ENCODE data around the gene IGFBP7.

IGFBP7 gene

DNA sequence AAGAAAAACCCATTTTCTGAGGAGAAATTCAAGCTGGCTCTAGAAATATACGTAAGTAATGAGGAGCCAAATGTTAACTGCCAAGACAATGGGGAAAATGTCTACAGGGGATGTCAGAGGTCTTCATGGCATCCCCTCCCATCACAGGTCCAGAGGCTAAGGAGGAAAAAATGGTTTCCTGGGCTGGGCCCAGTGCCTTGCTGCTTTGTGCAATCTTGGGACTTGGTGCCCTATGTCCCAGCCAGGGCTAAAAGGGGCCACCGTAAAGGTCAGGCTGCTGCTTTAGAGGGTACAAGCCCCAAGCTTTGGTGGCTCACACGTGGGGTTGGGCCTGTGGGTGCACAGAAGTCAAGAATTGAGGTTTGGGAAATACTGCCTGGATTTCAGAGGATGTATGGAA lies 17.2 kb upstream of the IGFBP7 start:
- no peak for DNase-seq

DNA sequence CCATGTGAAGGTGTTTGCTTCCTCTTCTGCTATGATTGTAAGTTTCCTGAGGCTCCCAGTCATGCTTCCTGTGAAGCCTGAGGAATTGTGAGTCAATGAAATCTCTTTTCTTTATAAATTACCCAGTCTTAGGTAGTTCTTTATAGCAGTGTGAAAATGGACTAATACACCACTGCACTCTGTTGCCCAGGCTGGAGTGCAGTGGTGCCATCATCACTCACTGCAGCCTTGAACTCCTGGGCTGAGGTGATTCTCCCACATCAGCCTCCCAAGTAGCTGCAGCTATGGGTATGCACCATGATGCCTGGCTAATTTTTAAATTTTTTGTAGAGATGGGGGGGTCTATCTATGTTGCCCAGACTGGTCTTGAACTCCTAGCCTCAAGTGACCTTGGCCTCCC lies 15.8 kb upstream of the IGFBP7 start:
- DNase-seq: no peak

DNA sequence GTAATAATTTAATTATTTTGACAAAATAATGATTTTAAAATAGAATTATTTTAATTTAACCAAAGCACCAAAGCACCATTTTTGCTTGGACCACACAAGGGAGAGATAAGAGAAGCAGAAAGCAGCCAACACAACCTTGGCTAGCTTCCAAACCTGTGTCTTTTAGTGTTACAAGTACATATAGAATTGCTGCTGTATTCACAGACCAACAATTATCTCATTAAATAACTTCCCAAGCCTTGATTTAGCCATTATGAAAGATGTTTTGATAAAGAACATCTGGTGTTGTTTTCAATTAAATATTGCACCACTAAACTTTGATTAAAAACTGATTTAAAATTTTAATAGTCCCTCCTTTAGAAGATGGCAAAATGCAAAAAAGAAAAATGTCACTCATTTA lies 14.0 kb upstream of the IGFBP7 start:
- no peak for DNase-seq

DNA sequence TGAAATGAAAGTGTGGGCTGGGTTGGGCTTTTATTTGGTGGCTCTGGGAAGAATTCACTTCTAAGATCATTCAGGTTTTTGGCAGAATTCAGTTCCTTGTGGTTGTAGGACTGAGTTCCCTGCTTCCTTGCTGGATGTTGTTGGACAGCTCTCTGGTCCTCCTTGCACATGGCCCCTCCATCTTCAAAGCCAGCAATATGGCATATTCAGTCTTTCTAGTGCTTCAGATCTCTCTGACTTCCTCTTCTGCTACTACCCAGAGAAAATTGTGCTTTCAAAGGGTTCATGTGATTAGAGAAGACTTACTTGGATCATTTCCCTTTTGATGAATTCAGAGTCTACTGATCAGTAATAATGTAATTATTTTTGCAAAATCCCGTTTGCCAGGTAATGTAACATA lies 12.8 kb upstream of the IGFBP7 start:
- DNase-seq: no peak

DNA sequence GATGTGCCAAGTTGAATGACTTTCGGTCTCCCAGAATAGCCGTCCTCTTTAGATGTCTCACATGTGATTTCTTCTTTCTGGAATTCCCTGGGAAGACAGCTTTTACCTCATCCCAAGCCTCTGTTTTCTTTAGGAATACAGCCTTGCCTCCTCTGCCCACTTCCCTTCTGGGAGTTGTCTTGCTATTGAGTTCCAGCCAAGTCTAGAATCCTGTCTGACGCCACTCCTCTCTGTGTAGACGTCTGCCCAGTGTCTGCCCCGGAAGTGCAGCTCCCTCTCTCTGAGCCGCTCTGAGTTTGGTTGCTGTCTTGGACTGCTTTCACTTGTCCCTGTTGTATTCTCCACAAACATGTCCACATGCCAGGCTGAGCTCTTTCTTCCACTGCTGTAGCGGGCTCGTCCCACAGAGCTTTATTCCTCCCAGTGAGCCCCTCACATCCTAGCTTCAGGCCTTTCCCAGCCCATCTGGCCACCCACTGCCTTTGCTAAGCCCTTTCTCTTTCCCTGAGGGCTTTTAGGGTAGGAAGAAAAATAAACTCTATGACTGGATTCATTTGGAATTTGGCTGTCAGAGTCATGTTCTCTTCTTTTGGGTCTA lies 9.0 kb upstream of the IGFBP7 start:
- peak; percentile 21 for DNase-seq

DNA sequence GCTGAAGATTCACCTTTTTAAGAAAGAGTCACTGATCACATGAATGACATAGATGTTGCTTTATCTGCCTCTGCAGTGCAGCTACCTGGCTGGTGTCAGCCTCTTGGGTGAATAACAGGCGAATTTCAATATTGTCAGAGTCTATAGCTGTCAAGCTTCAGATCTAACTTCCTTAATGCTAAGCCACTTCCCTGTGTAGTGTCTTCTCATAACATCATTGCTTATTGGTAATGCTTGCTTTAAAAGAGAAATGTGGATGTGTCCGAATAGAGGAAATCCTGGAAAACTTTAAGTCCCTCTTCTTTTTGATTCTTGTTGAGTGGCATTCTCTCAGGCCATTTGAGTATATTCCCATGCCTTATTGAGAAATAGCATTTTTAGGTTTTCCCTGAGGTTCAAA lies 7.3 kb upstream of the IGFBP7 start:
- DNase-seq: no peak

DNA sequence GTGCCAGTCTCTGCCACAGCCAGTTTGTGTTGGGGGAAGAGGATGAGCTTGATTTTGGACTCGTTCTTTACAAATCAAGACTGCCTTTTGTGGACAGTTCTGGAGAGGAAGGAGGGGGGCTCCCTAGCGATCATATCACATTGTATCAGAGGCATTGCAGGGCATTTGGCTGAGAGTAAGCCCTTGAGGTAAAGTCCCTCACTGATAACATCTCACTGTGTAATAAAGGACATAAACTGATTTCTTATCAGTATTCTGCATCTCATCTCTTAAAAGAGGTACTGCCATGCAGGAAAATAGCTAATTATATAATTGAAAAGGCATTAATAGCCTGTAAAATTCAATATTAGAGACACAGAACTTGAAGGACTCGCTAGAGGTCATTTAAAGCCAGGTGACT lies 6.1 kb upstream of the IGFBP7 start:
- no peak for DNase-seq

DNA sequence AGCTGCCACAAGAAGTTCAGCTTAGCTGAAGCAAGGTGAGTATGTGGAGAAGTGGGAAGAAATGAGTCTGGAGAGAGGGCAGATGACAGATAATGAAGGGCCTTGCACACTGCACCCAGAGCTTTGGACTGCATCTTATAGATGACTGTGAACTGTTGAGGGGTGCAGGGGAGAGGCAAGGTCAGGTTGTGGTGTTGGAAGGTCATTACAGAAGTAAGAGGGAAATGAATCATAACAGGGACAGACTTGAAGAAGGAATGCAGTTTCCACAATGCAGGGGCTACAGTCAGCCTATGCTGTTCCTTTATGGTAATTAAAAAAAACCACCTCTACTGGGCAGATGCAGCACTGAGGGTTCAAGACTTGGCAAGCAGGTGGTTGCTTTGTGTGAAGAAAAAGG lies 4.8 kb upstream of the IGFBP7 start:
- DNase-seq: no peak

DNA sequence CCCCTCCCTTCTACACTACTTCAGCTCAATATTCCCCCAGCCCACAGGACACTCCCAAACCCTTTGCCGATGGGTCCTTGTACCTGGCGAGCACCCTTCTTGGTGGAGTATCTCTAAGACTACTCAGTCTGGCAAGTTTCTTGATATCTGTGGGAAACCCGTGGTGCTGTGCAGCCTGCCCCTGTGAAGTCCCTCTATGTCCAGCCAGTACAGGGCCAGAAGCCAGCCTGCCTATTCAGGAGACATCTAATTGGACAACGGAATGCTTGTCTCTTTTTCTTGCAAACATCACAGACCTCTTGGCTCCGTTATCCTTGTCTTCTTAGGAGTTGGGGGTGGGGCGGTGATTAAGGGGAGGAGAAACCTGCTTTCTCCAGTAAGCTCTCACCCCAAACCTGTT lies 3.7 kb upstream of the IGFBP7 start:
- DNase-seq: no peak

DNA sequence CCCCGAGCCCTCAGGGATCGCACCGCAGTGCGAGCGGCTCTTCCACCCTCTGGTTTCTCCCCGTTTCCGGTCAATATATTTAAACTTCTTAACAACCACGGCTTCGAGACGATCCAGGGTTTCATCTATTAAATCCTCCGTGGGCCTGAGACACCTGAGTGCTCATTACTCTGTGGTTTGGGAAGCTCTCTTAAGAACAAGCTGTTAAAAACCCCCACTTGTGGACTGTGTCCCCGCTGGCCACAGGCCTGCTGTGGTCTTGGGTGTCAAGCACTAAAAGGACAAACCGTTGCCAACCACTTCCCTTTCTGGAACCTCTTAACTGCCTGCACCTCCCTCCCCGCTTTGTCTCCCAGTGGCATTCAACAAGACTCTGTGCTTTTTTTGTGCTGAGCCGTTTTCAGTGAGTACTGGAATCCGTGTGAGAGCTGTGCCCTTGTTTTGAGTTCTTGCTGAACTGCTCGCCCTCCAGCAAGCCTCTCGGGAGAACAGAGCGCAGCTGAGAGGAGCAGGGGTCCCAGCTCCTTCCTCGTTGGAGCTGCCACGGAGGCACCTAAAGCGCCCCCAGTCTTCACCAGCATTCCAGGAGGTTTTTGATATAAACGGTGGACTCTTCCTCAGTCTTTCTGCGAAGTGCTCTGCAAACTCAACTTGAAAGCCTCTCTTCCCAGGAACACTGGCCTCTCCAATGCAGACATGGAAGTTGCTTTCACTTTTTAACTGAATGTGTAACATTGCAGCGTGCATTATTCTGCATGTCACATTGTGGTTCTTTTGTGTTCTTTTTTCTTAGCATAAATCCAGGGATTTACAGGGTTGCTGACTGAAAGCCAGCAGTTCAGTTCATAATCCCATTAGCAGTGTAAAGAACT lies 691 bp upstream of the IGFBP7 start:
- no peak for DNase-seq

DNA sequence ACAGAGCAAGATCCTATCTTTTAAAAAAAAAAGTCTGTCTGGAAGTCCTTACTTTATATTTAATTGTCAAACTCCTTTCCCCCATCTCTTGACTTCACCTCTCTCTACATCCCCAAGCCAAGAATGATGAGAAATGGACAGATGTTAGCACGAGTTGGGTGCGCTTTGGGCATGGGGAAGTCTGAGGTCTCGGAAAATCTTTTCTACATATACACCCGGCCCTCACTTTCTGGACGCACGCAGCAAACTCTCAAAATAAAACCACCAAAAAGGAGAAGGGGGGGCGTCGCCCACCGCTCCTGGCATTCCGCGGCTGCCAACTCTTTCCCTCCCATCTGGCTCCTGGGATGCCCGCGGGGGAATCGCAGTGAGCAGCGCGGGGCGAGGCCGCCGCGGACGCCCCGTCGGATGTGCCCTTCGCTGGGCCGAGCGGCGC lies 756 bp downstream of the IGFBP7 start:
- DNase-seq: no peak

DNA sequence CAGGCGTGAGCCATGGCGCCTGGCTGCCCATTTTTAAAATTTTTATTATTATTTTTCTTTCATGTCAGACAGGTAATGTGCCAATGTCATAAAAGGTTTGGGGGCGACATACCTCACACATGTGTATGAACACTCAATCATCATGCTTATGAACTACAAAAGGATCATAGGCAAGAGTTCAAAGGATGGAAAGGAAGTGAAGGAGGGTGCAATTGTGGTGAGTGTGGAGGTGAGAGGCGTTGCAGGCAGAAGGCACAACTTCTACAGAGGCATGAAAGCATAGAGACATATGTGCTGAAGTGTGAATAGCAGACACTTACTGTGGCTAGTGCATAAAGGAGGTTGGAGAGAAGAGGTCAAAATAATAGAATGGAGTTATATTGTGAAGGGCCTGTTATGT lies 4.0 kb downstream of the IGFBP7 start:
- DNase-seq: no peak

DNA sequence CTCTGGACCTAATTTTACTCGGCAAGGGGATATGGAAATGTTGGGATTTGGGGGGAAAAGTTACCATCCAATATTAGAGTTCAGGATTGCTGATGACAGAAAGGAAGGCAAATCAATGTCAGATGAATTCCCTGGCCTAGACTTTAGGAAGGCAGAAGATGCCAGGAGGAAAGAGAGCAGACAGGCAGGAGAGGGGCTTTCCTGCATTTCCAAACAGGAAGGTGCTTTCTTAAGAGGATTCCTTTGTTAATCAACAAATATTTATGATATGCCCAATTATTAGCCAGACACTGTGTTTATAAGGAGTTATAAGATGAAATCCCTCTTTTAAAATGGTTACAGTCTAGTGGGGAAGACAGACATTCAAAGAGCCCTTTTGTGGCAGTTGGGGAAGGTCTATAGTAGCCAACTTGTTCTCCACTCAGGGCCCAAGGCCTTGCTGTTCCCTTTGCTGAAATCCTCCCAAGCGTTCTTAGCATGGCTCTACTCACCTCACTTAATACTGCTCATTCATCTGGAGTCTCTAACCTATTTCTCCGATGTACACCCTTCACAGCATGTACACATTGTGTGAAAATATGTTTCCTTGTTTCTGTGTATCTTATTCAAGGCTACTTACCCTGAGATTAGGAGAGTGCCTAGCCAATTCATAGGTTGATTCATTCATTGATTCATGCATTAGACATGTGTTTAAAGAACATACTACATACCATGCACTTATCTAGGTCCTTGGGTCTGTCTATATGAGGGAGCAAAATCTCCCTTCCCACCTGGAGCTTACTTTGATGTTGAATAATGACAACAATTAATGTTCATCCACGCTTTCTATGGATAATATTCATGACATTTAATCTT lies 5.3 kb downstream of the IGFBP7 start:
- DNase-seq: no peak

DNA sequence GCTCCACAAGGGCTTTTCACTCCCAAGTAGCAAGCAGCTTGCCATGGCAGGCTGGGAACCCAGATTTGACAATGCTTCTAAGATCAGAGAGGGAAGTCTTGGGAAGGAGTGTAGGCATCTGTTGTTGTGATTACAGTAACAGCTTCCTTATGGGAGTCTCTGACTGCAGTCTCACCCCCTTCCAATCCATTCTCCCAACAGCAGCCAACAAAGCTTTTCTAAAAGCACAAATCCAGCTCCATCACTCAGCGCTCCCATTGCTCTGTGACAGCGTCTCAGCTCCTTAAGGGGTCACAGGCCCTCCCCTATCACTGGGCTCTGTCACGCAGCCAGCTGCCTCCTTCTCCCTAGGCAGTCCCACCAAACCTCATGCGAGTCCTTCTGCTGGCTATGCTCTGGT lies 7.1 kb downstream of the IGFBP7 start:
- DNase-seq: no peak

DNA sequence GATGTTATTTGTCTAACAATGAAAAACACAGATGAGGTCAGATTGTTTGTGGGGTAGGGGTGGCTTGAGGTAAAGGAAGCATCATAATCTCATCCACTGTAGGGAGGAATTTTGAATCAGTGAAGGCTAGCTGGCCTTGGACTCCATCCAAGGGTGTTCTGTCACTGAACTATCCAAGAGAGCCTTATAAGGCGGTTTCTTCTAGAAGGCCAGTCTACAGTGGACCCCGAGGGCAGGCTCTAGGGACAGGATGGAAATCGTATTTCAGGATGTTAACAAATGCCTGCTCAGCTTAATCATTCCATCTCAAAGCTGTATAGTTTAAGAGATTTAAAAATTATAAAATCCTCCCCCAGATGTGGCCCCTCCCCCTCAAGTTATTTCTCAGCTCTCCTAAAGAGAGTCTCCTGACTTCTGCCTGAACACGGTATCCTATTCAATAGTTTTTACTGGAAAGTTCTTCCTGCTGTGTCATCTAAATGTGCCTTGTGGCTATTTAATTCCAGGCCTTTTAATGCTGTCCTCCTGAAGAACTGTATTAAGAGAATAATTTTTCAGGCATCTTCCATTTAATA lies 8.0 kb downstream of the IGFBP7 start:
- DNase-seq: no peak

DNA sequence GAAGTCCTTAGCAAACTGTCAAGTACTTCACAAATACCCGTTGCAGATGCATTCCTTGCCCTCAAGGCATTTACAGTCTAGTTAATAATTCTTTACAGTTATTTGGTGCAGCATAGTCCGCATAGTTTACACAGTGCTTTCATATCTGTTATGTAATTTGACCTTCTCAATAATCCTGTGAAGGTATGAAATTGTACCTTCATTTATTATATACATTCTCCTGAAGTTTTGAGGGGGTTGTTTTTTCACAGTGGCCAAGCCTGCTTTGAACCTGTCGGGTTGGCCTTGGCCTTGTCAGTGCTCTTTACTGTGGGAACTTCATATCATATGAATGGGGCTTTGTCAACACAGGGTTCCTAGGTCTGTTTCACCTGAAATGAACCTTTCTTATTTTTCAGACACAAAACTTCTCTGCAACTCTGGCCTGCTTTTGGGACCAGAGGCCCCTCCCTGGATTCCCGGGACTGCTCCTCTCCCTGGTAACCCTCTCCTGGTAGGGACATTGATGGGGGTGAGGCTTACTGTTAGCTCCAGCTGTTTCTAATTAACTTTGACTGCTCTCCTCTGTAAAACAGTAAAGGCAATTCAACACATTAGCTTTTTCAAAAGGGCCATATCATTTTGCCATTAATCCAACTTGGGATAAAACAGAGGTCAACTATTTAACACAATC lies 9.1 kb downstream of the IGFBP7 start:
- no peak for DNase-seq

DNA sequence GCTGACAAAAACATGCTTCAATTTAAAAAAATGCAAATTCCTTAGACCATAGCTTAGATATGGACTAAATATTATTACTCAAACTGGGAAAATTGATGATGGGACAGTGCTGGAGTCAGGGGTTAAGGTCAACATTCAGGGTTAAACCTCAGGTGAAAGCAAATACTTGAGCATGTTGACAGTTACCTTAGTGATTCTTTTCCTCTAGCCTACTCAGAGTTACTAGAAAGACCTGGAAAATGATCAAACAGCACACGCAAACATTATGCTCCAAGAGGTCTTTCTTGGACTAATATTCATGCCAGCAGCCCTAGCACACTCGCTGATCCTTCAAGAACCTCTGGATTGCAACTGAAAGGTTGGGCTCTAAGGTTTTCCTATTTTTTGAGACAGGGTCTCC lies 10.8 kb downstream of the IGFBP7 start:
- no peak for DNase-seq

DNA sequence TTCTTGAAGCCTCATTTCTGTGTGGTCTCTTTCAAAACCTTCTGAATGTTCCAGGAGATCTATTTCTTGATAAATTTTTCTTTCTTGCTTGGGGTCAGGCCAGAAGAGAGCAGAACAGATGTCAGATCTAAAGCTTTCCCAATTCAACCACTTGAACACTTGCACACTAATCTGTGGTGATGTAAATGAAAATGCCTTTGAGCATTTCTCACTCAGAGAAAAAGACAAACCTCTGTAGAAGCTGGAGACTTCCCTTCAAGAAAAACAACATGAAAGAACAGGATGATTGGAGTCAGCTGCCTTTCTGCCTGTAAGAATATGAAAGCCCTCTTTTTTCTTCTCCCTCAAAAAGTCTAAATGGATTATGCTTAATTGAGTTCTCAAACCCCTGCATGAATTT lies 11.2 kb downstream of the IGFBP7 start:
- no peak for DNase-seq

DNA sequence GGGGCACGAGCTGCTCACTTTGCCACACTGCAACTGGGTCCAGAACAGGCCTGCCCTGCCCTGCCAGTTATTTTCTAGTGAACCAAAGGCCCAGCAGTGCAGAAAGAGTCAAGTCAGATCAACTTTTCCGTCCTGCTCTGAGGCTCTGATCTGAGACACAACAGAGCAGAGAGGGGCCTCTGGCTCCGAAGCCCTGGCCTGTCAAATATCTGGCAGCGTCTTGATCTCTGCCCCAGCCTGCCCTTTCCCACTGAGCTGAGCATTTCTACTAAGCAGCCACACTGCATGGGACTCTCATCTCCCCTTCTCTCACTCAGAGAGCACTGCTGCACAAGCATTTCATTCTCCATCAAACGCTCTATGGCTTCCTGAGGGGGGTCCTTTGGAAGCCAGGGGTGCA lies 11.8 kb downstream of the IGFBP7 start:
- DNase-seq: no peak

DNA sequence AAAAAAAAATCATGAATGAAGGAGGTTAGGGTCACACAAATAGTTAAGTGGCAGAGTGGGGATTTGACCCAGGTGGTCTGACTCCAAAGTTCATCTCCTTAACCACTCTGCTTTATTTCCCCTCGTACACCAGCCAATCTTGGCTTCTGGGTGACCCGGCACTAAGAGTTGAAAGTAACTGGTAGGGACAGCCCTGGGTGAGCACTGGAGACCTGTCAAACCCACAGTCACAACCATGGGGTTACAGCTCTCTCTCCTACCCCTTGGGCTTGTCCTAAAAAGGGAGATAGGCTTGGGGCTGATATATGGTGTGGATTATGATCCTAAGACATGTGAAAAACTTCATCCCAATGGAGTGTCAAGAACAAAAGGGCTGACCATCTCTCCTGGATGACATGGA lies 12.5 kb downstream of the IGFBP7 start:
- no peak for DNase-seq

DNA sequence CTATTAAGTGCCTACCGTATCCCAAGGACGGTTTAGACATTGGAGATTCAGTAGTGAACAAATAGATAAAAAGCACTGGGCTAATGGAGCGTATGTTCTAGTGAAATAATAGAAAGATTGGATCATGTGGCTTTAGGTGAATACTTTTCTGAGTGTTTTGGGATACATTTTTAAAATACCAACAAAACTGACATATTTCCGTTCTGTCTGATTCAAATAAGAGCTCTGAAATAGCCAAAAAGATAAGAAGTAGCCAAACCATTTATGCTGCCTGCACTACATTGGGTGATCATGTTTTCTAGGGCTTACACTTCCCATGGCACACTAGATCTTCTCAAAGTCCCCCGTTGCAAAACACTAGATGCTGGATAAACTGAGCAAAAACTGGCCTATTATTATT lies 14.2 kb downstream of the IGFBP7 start:
- DNase-seq: no peak

DNA sequence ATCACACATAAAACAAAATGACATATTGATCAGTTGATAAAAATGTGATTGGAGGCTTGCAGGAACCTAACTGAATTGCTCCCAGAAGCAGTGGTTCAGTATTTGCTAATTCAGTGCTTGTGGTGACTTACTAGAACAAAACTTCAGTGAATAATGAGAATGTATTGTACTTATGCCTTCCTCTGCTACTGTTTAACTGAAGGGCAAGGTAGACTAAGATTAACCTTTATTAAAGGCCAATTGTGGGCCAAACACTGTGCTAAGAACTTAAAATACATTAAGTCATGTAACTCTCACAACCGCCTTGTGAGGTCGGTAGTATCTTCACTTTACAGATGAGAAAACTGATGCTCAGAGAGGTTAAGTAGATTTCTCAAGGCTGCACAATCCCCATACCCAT lies 14.9 kb downstream of the IGFBP7 start:
- no peak for DNase-seq

DNA sequence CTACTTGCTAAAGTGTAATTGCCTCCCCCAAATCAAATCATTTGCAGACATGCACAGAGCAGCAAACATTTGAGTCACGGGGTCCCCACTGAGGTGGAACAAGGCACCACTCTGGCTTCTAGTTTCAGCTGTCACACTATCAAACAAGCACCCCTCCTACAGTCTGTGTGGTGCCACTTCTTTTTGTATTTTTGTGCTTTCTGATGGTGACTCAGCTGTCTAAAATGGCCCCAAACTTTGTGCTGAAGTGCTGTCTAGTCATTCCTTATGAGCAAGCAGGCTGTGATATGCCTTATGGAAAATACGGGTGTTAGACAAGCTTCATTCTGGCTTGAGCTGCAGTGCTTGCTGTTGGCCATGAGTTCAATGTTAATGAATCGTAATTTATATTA lies 15.4 kb downstream of the IGFBP7 start:
- no peak for DNase-seq

Measured in GOT3 (cell line).